DMS79 (cell line): ENCODE results near the gene LYST.
"Not testable (repeated sequence)": the region's sequence is repeated elsewhere in the genome, so short reads cannot be mapped to it uniquely, and the experiment has no call there.

Experiments used
- DNase-seq: peaks from one replicate; lab custom pipeline; 2025; lab: John Stamatoyannopoulos, UW

Gene LYST

DNA sequence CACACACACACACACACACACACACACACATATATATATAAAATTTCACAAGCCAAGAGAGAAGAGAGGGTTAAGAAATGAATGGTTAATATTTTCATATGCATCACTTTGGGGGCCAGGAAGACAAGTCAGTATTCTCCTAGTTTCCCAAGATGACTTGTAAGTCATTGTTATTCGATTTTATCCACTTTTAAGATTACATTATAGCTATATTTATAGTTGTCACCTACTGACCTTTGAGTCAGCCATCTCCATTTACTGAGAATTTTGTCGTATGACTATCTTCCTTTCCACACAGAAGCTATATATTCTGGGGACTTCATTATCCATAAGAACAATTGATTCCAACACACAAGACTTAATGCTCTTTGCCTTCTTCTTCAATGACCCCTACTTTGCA, 8.9 kb downstream of the LYST start:
- DNase-seq: no peak

DNA sequence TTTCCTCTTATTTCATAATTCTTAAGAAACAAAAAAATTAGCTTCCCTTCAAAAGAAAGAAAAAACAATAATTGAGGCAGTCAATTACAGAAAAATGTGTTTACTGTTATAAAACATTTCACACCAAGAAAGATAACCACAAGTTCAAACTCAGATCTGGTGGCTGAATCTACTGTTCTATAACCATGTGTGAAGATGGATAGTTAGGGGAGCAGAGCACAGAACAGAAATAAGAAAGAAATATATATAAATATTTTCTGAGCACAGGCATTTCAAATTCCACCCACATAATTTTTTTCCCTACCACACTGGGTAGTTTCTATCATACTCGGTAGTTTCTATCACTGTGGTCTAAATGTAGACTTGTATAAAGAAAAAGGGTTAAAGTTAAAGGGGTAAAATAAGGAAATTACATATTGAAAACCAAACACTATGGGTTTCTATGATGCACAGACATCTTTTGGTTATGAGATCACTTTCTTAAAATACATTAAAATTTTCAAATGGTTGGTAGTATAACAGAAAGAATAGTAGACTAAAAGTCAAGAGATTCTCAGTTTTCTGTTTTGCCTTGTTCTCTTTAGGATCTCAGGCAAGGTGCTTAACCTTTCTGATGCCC, 10.8 kb downstream of the LYST start:
- no peak for DNase-seq

DNA sequence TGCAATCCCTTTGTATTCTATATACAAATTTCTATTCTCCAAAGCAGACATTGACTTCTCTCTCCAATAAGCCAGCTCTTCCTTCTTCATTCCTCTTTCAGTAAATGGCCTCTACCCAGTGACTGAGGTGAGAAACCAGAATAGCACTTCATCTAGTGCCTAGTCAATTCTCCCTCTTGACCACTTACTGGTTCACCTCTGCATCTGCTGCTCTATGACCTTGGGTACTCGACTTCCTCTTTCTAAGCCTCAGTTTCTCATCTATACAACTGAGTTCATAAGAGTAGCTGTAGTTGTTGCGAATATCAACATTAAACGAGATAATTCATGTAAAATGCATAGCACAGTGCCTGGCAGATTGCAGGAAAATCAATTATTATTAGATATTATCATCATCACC, 12.4 kb downstream of the LYST start:
- no peak for DNase-seq

DNA sequence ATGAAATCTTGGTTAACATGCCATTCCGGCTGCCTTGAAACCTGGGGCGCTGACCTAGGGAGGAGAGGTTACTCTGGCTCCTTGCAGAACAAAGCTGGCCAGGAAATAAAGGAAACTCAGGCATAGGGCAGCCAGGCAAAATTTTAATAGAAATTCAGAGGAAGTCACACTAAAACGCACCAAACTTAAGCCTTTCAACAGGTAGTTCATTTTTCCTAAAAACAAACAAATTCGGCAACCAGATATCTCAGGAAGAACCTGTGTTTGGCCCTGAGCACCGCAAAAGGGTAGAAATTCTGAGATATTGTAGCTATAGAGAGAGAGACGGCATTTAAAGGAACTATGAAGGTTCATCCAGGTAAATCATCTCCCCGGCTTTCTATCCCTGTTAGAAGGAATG, 13.1 kb downstream of the LYST start:
- DNase-seq: no peak

DNA sequence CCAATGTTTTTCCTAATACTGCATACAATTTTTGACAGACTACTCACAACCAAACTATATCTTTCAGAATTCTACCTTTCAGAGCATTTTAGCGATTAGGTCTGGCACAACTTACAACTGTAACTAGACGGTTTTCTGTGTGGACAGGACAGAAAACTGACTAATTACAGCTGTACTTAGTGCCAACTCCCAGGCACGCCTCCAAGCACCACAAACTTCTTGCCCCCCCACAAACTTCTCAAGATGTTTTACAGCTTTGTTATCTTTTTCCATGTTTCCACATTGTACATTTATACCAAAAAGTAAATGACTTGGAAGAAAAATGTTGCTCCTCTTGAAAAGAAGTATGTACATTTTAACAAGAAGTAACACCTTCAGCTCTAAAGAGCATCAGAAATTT, 13.8 kb downstream of the LYST start:
- DNase-seq: no peak

GRCh38 chr1:235851939-235852338, 14.8 kb downstream of the LYST start:
- no peak for DNase-seq

DNA sequence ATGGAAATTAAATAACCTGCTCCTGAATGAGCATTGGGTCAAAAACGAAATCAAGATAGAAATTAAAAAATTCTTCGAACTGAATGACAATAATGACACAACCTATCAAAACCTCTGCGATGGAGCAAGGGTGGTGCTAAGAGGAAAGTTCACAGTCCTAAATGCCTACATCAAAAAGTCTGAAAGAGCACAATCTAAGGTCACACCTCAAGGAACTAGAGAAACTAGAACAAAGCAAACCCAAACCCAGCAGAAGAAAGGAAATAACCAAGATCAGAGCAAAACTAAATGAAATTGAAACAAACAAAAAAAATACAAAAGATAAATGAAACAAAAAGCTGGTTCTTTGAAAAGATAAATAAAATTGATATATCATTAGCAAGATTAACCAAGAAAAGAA, 18.5 kb downstream of the LYST start:
- DNase-seq: not testable (repeated sequence)

DNA sequence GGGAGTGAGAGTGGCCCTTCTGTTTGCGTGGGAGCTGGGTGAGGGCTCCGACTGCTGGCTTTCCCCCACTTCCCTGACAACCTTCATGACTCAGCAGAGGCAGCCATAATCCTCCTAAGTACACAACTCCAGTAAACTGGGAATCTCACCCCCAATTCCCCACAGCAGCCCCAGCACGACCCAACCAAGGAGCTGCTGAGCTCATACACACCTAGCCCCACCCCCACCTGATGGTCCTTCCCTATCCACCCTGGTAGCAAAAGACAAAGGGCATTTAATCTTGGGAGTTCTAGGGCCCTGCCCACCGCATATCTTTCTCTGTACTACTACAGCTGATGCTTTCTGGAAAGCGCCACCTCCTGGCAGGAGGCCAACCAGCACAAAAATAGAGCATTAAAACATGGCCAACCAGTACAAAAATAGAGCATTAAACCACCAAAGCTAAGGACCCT, 21.0 kb downstream of the LYST start:
- DNase-seq: not testable (repeated sequence)

GRCh38 chr1:235844776-235845175, 21.9 kb downstream of the LYST start:
- DNase-seq: no peak

DNA sequence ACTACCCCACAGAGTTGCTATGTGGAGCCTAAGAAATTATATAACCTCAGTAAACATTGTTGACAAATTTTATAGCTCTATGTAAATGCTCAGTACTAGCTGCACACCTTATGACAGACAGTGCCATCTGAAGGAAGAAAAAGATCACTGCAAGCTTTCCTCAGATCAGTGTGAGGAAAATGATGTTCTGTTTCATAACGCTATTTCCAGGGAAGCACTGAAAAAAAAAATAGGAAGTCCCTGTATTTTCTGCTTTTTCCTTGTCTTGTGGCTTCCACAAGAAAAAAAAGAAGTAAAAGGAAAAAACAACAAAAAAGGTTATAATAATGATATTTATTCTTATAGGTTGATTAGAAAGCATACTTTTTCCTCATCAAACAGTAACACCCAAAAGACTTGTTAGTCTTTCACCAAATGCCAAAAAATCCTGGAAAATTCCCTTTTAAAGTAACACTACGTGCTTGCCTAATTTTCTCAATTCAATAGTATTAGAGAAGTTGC, 23.2 kb downstream of the LYST start:
- peak; percentile 33 for DNase-seq

DNA sequence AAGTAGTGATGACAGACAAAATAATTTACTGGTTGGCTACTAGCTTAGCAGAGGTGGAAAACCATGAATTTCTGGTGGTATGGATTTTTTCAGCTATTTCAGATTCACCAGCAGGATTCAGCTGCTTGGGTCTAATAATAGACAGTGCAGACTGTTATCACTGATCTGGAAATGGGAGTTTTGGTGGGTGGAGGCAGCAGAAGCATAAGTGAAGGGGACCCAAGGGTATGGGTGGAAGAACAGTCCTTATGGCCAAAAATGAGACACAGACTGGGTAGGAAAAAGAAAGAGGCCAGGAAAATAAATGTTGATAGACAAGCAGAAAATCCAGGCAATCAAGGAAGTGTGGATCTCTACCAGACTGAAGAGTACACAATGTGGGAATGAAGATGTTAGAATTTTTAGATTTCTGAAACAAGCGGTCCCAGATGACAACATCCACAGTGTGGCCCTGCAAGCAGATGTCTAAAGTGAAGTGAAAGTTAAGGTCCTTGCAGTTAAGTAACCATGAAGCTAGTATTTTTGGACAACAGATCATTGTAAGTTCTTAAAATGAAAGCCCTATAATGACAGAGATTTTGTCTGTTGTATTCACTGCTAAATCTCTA, 24.7 kb downstream of the LYST start:
- DNase-seq: no peak

GRCh38 chr1:235838021-235838420, 28.7 kb downstream of the LYST start:
- no peak for DNase-seq

GRCh38 chr1:235835226-235835625, 31.5 kb downstream of the LYST start:
- DNase-seq: peak; percentile 2

DNA sequence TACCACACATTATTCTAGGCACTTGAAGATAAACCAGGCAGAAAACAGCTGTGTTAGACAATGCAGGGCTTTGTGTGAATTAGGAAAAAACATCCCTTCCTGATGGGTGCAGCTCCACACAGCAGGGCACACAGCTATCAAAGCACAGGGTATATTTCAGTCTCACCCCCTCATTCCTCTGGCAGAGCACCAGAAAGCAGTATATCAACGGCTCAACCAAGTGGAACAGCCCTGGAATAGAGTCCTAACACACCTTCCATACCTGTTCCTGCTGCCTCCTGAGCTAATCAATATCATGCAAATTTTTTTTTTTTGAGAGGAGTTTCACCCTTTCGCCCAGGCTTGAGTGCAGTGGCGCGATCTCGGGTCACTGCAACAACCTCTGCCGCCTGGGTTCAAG, 32.1 kb downstream of the LYST start:
- peak; percentile 83 for DNase-seq

DNA sequence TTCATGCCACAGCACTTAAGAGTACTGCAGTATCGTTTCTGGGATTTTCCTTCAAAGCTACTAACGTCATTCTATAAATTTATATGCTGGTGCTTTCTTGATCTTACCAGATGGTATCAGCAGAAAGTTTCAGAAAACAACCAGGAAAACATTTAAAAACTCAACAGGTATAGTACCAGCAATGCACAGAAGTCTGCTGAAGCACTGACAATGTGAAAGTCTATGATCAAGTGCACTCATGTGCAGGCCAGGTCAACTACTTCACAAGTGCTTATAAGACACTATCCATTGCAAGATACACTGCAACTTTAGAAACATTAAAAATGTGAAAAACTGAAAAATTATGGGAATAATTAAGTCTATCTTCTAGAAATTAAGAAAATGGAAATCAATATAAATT, 34.7 kb downstream of the LYST start:
- no peak for DNase-seq

GRCh38 chr1:235831148-235831547, 35.6 kb downstream of the LYST start:
- DNase-seq: no peak

- DNase-seq: no peak
Measured at GRCh38 chr1:235826102-235826854, 40.4 kb downstream of the LYST start.

DNA sequence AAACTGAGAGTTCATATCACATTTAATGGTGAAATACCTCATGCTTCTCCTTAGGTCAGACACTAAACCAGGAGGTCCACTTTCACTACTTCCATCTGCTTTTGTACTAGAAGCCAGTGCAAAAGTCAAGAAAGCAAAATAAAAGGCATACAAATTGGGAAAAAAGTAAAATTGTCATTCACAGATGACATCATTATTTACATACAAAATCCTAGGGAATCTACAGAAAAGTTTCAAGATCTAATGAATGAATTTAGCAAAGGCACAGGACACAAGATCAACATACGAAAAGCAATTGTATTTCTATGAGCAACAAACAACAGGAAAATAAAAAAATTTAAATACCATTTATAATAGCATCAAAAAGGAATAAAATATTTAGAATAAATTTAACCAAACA, 41.5 kb downstream of the LYST start:
- no peak for DNase-seq

- no peak for DNase-seq
Measured at GRCh38 chr1:235823684-235824083, 43.0 kb downstream of the LYST start.

GRCh38 chr1:235822685-235823084, 44.0 kb downstream of the LYST start:
- no peak for DNase-seq

DNA sequence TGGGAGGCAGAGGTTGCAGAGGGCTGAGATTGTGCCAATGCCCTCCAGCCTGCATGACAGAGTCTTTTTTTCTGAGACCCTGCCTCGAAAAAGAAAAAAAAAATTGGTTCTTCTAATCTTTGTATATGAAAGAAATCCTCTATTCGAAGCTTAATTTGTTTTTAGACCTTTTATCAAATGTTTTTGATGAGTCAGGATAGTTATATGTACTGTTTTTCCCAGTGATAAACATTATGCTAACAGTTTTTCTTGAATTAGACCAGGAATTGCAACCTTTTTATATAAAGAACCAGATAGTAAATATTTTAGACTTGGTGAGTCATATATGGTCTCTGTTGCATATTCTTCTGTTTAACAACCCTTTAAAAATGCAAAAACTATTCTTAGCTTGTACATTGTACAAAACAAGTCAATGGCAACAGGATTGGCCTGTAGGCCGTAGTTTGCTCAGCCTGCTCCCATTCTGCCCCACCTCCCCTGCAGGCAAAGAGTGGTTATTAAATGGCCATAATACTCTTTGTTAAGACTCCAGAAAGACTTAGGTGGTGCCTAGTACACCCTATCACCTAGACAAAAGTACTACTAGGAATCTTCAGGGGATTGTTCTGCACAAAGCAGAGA, 45.2 kb downstream of the LYST start:
- no peak for DNase-seq

- no peak for DNase-seq
Measured at GRCh38 chr1:235820061-235820460, 46.6 kb downstream of the LYST start.

DNA sequence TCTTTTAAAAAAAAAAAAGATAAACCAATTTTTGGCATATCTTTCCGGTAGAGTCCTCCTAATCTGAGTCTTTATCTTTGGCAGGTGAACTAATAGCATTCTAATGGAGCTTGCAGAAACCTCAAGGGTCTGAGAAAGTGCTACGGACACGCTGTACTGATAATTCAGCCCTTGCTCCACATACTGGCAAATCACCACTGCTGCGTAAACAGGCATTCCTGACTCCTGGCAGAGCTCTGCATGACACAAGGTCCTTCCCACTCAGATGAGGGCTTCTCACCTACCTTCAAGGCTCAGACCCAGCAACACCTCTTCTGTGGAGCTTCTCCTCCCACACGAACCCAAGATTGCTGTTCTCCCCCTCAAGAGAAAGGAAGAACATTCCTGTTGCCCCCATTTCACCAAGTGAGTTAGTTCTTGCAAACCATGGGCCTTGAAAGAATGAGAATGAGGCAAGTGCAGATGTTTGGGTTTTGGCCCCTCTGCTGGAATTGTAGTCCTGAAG, 48.0 kb downstream of the LYST start:
- peak; percentile 90 for DNase-seq
